Measurements from ENCODE around the gene SERPINI1. TPM values are rescaled to one million over a fixed set of nuclear protein-coding genes. Genes with fewer than 3 reads are reported as not detected.

Gene SERPINI1, protein sequence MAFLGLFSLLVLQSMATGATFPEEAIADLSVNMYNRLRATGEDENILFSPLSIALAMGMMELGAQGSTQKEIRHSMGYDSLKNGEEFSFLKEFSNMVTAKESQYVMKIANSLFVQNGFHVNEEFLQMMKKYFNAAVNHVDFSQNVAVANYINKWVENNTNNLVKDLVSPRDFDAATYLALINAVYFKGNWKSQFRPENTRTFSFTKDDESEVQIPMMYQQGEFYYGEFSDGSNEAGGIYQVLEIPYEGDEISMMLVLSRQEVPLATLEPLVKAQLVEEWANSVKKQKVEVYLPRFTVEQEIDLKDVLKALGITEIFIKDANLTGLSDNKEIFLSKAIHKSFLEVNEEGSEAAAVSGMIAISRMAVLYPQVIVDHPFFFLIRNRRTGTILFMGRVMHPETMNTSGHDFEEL
- polyA plus RNA-seq (ENCODE audit: insufficient read length in 4 of 4) = 10 to 100 TPM; 41.1 to 67.1 (median 50.4) TPM

- peak; percentile 74 to 86 (median 78) for DNase-seq (ENCODE audit: low read depth in 4 of 4, low spot score in 3 of 4)
These were observed at the start of gene SERPINI1 for GRCh38 chr3:167735233-167736138. Gene SERPINI1, plus strand, starts transcription at chr3:167735721. Its CDS starts 53,408 bp downstream, at chr3:167789129.

DNA sequence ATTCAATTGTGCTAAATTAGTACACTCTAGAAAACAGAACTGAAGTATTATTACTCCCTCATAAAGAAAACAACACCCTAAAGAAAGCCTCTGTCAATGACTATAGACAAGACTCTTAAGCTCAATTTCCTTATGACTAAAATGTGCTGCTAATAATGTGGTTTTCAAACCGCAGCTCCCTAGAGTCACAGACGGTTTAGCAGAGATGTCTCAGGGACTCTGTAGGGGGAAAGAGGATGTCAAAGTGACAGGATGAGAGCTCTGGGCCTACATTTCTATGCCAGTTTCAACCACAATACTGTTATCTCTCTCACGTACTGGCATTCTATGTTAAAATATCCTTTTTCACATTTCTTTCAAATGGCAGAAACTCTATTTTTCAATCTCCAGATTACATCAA is 44.2 kb upstream of the SERPINI1 start:
- no peak for DNase-seq (ENCODE audit: low read depth in 4 of 4, low spot score in 3 of 4)

- no peak for DNase-seq (ENCODE audit: low read depth in 4 of 4, low spot score in 3 of 4)
These were observed 41.4 kb upstream of the SERPINI1 start for GRCh38 chr3:167694121-167694520.

DNA sequence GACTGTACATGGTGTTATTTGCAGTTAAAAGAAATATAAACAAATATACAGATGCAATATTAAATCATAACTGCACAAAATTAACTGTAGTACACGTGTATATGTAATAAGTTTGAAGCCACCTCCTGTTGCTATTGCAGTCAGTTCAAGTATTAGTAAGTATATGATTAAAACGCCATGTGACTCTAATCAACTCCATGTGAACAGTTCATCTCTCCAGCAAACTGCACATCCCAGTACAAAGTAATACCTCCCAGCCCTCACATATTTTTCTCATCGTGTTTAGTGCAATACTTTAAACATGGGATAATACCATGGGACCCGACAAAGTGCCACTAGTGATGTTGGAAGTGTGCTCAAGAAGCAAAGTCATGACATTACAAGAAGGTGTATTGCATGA is 35.5 kb upstream of the SERPINI1 start:
- no peak for DNase-seq (ENCODE audit: low read depth in 4 of 4, low spot score in 3 of 4)

GRCh38 chr3:167700926-167701325 is 34.6 kb upstream of the SERPINI1 start:
- no peak for DNase-seq (ENCODE audit: low read depth in 4 of 4, low spot score in 3 of 4)

DNA sequence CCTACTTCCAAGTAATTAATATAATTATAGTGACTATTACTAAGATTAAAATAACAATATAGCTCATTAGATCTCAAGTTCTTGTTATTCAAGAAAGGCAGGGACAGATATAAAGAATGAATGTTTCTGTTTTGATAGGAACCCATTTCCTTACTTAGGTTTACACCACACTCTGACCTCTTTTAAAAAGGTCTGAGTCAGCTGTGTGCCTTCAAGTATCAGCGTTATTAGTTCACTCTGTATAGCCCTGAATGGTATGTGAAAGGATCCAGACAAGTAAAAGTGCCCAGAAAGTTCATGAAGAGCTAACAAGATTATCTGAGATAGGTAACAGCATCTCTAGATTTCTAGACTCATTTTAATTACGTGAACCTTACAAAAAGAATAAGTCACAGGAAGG is 29.7 kb upstream of the SERPINI1 start:
- DNase-seq (ENCODE audit: low read depth in 4 of 4, low spot score in 3 of 4) = no peak

- DNase-seq (ENCODE audit: low read depth in 4 of 4, low spot score in 3 of 4) = no peak
These were observed 25.8 kb upstream of the SERPINI1 start for GRCh38 chr3:167709690-167710089.

- DNase-seq (ENCODE audit: low read depth in 4 of 4, low spot score in 3 of 4) = no peak
These were observed 25.0 kb upstream of the SERPINI1 start for GRCh38 chr3:167710552-167710951.

- DNase-seq (ENCODE audit: low read depth in 4 of 4, low spot score in 3 of 4) = no peak
These were observed 24.1 kb upstream of the SERPINI1 start for GRCh38 chr3:167711439-167711838.

DNA sequence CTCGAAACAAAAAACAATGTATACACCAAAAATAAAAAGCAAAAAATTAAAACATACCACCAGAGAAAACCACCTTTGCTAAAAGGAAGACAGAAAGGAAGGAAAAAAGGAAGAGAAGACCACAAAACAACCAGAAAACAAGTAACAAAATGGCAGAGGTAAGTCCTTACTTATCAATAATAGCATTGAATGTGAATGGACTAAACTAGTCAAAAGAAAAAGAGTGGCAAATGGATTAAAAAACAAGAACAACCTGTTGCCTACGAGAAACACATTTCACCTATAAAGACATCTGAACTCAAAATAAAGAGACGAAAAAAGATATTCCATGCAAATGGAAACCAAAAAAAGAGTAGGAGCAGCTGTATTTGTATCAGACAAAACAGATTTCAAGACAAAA is 23.1 kb upstream of the SERPINI1 start:
- DNase-seq (ENCODE audit: low read depth in 4 of 4, low spot score in 3 of 4) = no peak

DNA sequence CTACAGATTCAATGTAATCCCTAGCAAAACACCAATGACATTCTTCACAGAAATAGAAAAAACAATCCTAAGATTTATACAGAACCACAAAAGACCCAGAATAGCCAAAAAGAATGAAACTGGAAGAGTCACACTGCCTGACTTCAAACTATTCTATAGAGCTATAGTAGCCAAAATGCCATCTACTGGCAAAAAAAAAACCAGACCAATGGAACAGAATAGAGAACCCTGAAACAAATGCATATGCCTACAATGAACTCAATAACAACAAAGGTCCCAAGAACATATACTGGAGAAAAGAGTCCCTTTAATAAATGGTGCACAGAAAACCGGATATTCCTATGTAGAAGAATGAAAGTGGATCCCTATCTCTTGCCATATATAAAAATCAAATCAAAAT is 20.6 kb upstream of the SERPINI1 start:
- no peak for DNase-seq (ENCODE audit: low read depth in 4 of 4, low spot score in 3 of 4)

- no peak for DNase-seq (ENCODE audit: low read depth in 4 of 4, low spot score in 3 of 4)
These were observed 18.6 kb upstream of the SERPINI1 start for GRCh38 chr3:167716920-167717319.

DNA sequence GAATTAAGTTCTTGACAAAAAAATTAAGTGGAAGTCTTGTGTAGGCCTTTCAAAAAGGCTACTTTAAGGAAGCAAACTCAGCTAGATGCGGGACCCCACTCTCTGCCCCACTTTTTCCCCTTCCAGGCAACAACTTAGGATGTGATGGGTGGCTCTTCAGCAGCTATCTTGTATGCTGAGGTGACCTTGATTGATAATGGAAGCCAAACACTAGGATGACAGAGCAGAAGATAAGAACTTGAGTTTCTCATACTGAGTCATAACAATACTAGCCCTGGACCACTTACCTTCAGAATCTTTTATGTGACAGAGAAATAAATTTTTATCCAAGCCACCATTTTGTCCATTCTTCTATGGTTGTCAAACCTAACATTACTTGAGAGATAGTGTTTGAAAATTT is 16.9 kb upstream of the SERPINI1 start:
- no peak for DNase-seq (ENCODE audit: low read depth in 4 of 4, low spot score in 3 of 4)

GRCh38 chr3:167723025-167723512 is 12.5 kb upstream of the SERPINI1 start:
- no peak for DNase-seq (ENCODE audit: low read depth in 4 of 4, low spot score in 3 of 4)

GRCh38 chr3:167723872-167724271 is 11.6 kb upstream of the SERPINI1 start:
- no peak for DNase-seq (ENCODE audit: low read depth in 4 of 4, low spot score in 3 of 4)

DNA sequence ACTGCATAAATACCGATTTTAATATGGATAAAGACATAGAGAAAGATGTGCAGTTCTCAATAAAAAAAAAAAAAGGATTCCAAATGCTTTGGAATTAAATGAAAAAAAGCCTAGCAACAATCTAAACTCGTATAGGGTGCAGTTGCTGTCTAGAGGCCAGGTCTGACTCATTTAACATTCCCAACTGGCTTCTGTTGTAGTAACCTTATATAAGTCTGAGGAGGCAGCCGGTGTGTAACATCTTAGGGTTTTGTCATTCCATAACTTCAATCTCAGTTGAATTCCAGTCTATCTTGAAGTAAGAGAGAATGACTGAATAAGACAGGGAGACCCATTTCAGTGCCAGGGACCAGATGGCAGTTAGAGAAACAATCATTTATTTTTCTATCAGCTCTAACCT is 7.3 kb upstream of the SERPINI1 start:
- no peak for DNase-seq (ENCODE audit: low read depth in 4 of 4, low spot score in 3 of 4)

GRCh38 chr3:167728632-167729323 is 6.7 kb upstream of the SERPINI1 start:
- no peak for DNase-seq (ENCODE audit: low read depth in 4 of 4, low spot score in 3 of 4)

- no peak for DNase-seq (ENCODE audit: low read depth in 4 of 4, low spot score in 3 of 4)
These were observed 5.9 kb upstream of the SERPINI1 start for GRCh38 chr3:167729591-167729990.

GRCh38 chr3:167731393-167731792 is 4.1 kb upstream of the SERPINI1 start:
- no peak for DNase-seq (ENCODE audit: low read depth in 4 of 4, low spot score in 3 of 4)

DNA sequence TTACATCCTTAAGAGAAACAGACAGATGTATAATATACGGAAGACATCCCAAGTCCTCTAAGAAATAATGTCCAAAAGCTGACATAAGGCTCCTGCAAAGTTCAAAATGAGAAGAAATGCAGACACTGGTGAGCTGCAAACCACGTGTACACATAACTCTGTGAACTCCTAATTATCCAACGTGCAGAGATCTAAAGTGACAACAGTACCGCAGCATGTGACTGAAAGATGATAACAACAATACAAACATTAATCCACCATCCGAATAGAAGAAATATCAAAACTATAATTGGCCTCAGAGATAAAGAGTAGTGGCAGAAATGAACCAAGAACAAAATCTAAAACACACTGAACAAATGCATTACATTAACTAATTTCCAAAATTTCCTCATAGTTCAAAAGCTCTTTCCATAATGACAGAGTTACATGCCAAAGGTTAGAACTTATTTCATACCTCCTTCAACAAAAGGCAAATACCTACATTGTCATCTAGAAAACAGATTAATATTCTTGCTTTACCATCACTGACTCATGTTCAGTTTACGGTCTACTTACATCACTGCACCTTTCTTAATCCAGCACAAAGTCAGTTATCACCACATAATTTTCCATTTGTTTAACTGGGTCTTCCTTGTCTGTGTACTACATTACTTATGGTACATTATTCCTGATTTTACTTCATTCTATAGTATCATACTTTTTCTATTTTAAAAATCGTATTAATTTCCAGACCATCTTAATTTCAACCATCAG is 3.0 kb upstream of the SERPINI1 start:
- DNase-seq (ENCODE audit: low read depth in 4 of 4, low spot score in 3 of 4) = no peak

All from right renal pelvis (tissue), 4 donors.